Gastrocnemius medialis (tissue), 4 donors: ENCODE measurements around the gene GNAT1.

Experiments used
- CTCF ChIP-seq, 5 experiments: fragments of 450-650 bp in 3 of 5; fragments of 200-600 bp in 2 of 5; sonication (generic) in 2 of 5; IDR thresholded peaks in 4 of 5; conservative IDR thresholded peaks in 1 of 5; 1 replicate in 4 of 5; 2 replicates in 1 of 5; pipeline ENCODE4 v1.5.1; 2016 to 2019; ENCODE audit warnings: antibody characterized with exemption in 5 of 5, mild to moderate bottlenecking in 3 of 5, moderate library complexity in 3 of 5
- POLR2A ChIP-seq, 2 donors: fragments of 450-650 bp; IDR thresholded peaks; one replicate each; pipeline ENCODE4 v1.6.1; 2017; ENCODE audit warnings: antibody characterized with exemption in 2 of 2, mild to moderate bottlenecking in 2 of 2, moderate library complexity in 2 of 2

DNA sequence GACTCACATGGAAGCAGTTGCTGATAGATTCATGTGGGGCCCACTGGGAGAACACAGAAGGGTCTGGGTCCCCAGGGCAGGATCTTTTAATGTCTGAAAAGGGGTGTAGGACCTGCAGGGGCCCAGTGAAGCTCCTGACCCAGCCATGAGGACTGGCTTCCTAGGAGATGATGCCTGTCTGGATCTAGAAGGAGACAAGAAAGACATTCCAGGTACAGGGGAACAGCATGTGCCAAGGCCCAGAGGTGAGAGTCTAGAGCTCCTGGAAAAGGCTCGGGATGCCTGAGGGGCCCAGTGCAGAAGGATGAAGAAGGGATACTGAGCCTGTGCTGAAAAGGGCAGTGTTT is 41.0 kb upstream of the GNAT1 start:
- TF ChIP-seq CTCF (IDR thresholded peaks at IDR 0.05 in 4 of 5, conservative IDR thresholded peaks at IDR 0.05 in 1 of 5) = no peak
- no peak for TF ChIP-seq POLR2A (IDR thresholded peaks at IDR 0.05)
